DOHH2 (cell line): ENCODE measurements around the gene ROBO2.

ENCODE experiments used
- H3F3A ChIP-seq: fragments of 200-600 bp; sonication (generic), shearing (Covaris generic); 2 replicates; pipeline ENCODE4 v1.6.0; 2016; ENCODE audit warnings: antibody characterized with exemption, mild to moderate bottlenecking; ENCODE audit not compliant: control insufficient read depth, insufficient read depth
- H3K27ac ChIP-seq: fragments of 200-600 bp; sonication (generic); 2 replicates; pipeline ENCODE4 v1.5.1; 2014; ENCODE audit warnings: low read depth, mild to moderate bottlenecking, low read length, moderate library complexity
- H3K27me3 ChIP-seq: fragments of 200-600 bp; sonication (generic); 2 replicates; pipeline ENCODE4 v1.6.1; 2014; ENCODE audit warnings: mild to moderate bottlenecking, low read length, mixed read lengths; ENCODE audit not compliant: control insufficient read depth
- H3K36me3 ChIP-seq: fragments of 200-600 bp; sonication (generic); 2 replicates; pipeline ENCODE4 v1.6.1; 2014; ENCODE audit warnings: mild to moderate bottlenecking, low read length, moderate library complexity, mixed read lengths; ENCODE audit not compliant: control insufficient read depth
- H3K4me1 ChIP-seq: fragments of 200-600 bp; sonication (generic); 2 replicates; pipeline ENCODE4 v1.6.1; 2014; ENCODE audit warnings: mild to moderate bottlenecking, low read length, mixed read lengths; ENCODE audit not compliant: control insufficient read depth
- H3K4me2 ChIP-seq: fragments of 200-600 bp; sonication (generic); 2 replicates; pipeline ENCODE4 v1.6.0; 2014; ENCODE audit warnings: mild to moderate bottlenecking, low read length, moderate library complexity
- H3K4me3 ChIP-seq: fragments of 200-600 bp; sonication (generic); 2 replicates; pipeline ENCODE4 v1.5.1; 2014; ENCODE audit warnings: mild to moderate bottlenecking, low read length, mixed read lengths
- H3K79me2 ChIP-seq: fragments of 200-600 bp; sonication (generic); 2 replicates; pipeline ENCODE4 v1.6.1; 2014; ENCODE audit warnings: mild to moderate bottlenecking, low read length, mixed read lengths; ENCODE audit not compliant: control insufficient read depth
- H3K9me2 ChIP-seq: fragments of 200-600 bp; sonication (generic); replicated peaks from 2 replicates; pipeline ENCODE4 v1.6.1; 2014; ENCODE audit warnings: mild to moderate bottlenecking, low read length, mixed read lengths; ENCODE audit not compliant: control insufficient read depth
- H3K9me3 ChIP-seq: fragments of 200-600 bp; sonication (generic); 2 replicates; pipeline ENCODE4 v1.6.1; 2014; ENCODE audit warnings: antibody characterized with exemption, low read length, mixed read lengths; ENCODE audit not compliant: control insufficient read depth, insufficient read depth
- H4K20me1 ChIP-seq: fragments of 200-600 bp; sonication (generic); 2 replicates; pipeline ENCODE4 v1.6.0; 2014; ENCODE audit warnings: low read depth, mild to moderate bottlenecking, antibody characterized with exemption, low read length, moderate library complexity; ENCODE audit not compliant: control insufficient read depth, insufficient read depth
- EZH2phosphoT487 ChIP-seq: fragments of 200-600 bp; sonication (generic); IDR thresholded peaks from 2 replicates; pipeline ENCODE4 v1.6.1; 2017; ENCODE audit warnings: borderline replicate concordance, mild to moderate bottlenecking, antibody characterized with exemption, low read length, moderate library complexity, mixed read lengths
- TF ChIP-seq, protein P1 (sequence below): fragments of 200-600 bp; sonication (generic); IDR thresholded peaks from one replicate; pipeline ENCODE4 v1.5.1; 2014; ENCODE audit warnings: antibody characterized with exemption, mild to moderate bottlenecking, low read depth, low read length; ENCODE audit not compliant: poor library complexity, severe bottlenecking

Gene ROBO2

GRCh38 chr3:77086408-77086807, 46.5 kb downstream of the ROBO2 start:
- Histone ChIP-seq H3K4me1 (no peaks in the 10 kb centered on the region), H3K4me3 (no peak overlapping the region), H4K20me1 (no peaks in the 10 kb centered on the region), H3K27me3 (no peaks in the 10 kb centered on the region), H3K4me2 (no peak overlapping the region), H3F3A (no peaks in the 10 kb centered on the region), H3K9me3 (no peaks in the 10 kb centered on the region), H3K9me2 (no peaks in the 10 kb centered on the region), H3K79me2 (no peaks in the 10 kb centered on the region), H3K27ac (no peak overlapping the region), H3K36me3 (no peaks in the 10 kb centered on the region)
- TF ChIP-seq, protein P1, sequence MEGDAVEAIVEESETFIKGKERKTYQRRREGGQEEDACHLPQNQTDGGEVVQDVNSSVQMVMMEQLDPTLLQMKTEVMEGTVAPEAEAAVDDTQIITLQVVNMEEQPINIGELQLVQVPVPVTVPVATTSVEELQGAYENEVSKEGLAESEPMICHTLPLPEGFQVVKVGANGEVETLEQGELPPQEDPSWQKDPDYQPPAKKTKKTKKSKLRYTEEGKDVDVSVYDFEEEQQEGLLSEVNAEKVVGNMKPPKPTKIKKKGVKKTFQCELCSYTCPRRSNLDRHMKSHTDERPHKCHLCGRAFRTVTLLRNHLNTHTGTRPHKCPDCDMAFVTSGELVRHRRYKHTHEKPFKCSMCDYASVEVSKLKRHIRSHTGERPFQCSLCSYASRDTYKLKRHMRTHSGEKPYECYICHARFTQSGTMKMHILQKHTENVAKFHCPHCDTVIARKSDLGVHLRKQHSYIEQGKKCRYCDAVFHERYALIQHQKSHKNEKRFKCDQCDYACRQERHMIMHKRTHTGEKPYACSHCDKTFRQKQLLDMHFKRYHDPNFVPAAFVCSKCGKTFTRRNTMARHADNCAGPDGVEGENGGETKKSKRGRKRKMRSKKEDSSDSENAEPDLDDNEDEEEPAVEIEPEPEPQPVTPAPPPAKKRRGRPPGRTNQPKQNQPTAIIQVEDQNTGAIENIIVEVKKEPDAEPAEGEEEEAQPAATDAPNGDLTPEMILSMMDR: no peak
- TF ChIP-seq EZH2phosphoT487: no peak

DNA sequence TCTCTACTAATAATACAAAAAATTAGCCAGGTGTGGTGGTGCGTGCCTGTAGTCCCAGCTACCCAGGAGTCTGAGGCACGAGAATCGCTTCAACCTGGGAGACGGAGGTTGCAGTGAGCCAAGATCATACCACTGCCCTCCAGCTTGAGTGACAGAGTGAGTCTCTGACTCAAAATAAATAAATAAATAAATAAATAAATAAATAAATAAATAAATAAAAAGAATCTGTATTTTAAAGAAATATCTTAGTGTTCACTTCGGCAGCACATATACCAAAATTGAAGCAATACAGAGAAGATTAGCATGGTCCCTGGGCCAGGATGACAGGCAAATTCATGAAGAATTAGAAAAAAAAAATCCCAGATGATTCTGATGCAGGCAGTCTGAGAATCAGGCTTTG, 51.9 kb downstream of the ROBO2 start:
- Histone ChIP-seq H4K20me1 (no peaks in the 10 kb centered on the region), H3K4me3 (no peak overlapping the region)
- TF ChIP-seq, protein P1: no peak
- TF ChIP-seq EZH2phosphoT487: no peak

DNA sequence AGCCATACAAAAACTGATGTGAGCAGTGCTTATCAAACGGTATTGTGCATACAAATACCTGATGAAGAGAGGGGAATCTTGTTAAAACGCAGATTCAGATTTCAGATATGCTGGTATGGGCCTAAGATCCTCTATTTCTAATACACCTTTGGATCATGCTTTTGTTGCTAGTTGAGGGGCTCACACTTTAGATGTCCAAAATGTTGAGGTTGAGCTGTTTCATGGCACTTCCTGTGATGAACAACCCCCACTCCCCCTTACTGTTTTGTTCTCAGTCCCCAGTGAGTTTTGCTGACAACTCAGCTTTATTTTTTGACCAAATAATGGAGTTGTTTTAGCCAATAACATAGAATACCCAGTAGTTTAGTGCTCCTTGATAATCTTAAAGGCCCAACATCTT, 53.2 kb downstream of the ROBO2 start:
- Histone ChIP-seq H3K4me2 (no peak overlapping the region), H3K4me3 (no peak overlapping the region), H3K27me3 (no peaks in the 10 kb centered on the region), H3K4me1 (no peaks in the 10 kb centered on the region), H3F3A (no peaks in the 10 kb centered on the region), H3K9me3 (no peaks in the 10 kb centered on the region), H3K79me2 (no peaks in the 10 kb centered on the region), H3K27ac (no peak overlapping the region), H3K36me3 (no peaks in the 10 kb centered on the region), H4K20me1 (no peaks in the 10 kb centered on the region), H3K9me2 (no peaks in the 10 kb centered on the region)
- TF ChIP-seq EZH2phosphoT487: no peak
- TF ChIP-seq, protein P1: no peak

More for the DNA sequence above, 51.9 kb downstream of the ROBO2 start:
- H3K27ac ChIP-seq: no peak overlapping the region
- H3K4me2 ChIP-seq: no peak overlapping the region
- no peaks in the 10 kb centered on the region for H3K4me1 ChIP-seq
- H3F3A ChIP-seq: no peaks in the 10 kb centered on the region
- no peaks in the 10 kb centered on the region for H3K36me3 ChIP-seq
- H3K9me3 ChIP-seq: no peaks in the 10 kb centered on the region
- no peaks in the 10 kb centered on the region for H3K9me2 ChIP-seq
- no peaks in the 10 kb centered on the region for H3K27me3 ChIP-seq
- no peaks in the 10 kb centered on the region for H3K79me2 ChIP-seq

DNA sequence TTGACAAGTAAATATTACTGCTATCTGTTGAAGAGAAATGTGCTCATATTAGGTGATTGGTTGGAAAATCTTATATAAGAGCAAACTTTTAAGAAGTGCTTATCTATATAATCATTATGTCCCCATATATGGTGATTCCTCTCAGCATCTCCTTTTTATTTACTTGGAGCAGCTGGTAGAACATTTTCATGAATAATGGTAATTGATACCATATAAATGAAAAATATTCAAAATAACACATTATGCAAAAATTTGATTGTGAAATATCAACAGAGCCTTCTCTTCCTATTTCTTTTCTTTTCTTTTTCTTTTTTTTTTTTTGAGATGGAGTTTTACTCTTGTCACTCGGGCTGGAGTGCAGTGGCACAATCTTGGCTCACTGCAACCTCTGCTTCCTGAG, 56.2 kb downstream of the ROBO2 start:
- Histone ChIP-seq H4K20me1 (no peaks in the 10 kb centered on the region), H3F3A (no peaks in the 10 kb centered on the region), H3K4me2 (no peak overlapping the region), H3K9me3 (no peaks in the 10 kb centered on the region), H3K9me2 (no peaks in the 10 kb centered on the region), H3K4me1 (no peaks in the 10 kb centered on the region), H3K27ac (no peak overlapping the region), H3K27me3 (no peaks in the 10 kb centered on the region), H3K4me3 (no peak overlapping the region), H3K79me2 (no peaks in the 10 kb centered on the region), H3K36me3 (no peaks in the 10 kb centered on the region)
- TF ChIP-seq, protein P1: no peak
- no peak for TF ChIP-seq EZH2phosphoT487
